Loucy (cell line): ENCODE data around the gene VSIG8.

Experiments
- H2AFZ ChIP-seq: fragments of 200-600 bp; sonication (generic); 2 replicates; pipeline ENCODE4 v1.6.0; 2016; ENCODE audit warnings: antibody characterized with exemption, mild to moderate bottlenecking, low read length, moderate library complexity
- H3F3A ChIP-seq: fragments of 200-600 bp; 2 replicates; pipeline ENCODE4 v1.6.0; 2016; ENCODE audit warnings: antibody characterized with exemption, low read depth, mild to moderate bottlenecking
- H3K27me3 ChIP-seq: fragments of 200-600 bp; sonication (generic); 2 replicates; pipeline ENCODE4 v1.6.1; 2014; ENCODE audit warnings: low read length, mild to moderate bottlenecking; ENCODE audit not compliant: insufficient read depth, poor library complexity, severe bottlenecking
- H3K36me3 ChIP-seq: fragments of 200-600 bp; sonication (generic); 2 replicates; pipeline ENCODE4 v1.6.1; 2016; ENCODE audit warnings: low read length; ENCODE audit not compliant: insufficient read depth
- H3K4me1 ChIP-seq: fragments of 200-600 bp; sonication (generic); 2 replicates; pipeline ENCODE4 v1.5.1; 2014; ENCODE audit warnings: low read length, mild to moderate bottlenecking; ENCODE audit not compliant: insufficient read depth, poor library complexity, severe bottlenecking
- H3K4me2 ChIP-seq: fragments of 200-600 bp; sonication (generic); 2 replicates; pipeline ENCODE4 v1.6.0; 2014; ENCODE audit warnings: antibody characterized with exemption, low read length, low read depth, mild to moderate bottlenecking; ENCODE audit not compliant: poor library complexity, severe bottlenecking
- H3K4me3 ChIP-seq: fragments of 200-600 bp; sonication (generic); 2 replicates; pipeline ENCODE4 v1.5.1; 2014; ENCODE audit warnings: low read length, mild to moderate bottlenecking, mixed read lengths; ENCODE audit not compliant: poor library complexity, severe bottlenecking
- H3K79me2 ChIP-seq: fragments of 200-600 bp; sonication (generic); 2 replicates; pipeline ENCODE4 v1.6.1; 2014; ENCODE audit warnings: low read length; ENCODE audit not compliant: insufficient read depth
- H3K9ac ChIP-seq: fragments of 200-600 bp; sonication (generic); 2 replicates; pipeline ENCODE4 v1.6.0; 2014; ENCODE audit warnings: mild to moderate bottlenecking, low read depth, low read length, moderate library complexity; ENCODE audit not compliant: poor library complexity, severe bottlenecking
- H3K9me2 ChIP-seq: fragments of 200-600 bp; sonication (generic); replicated peaks from 2 replicates; pipeline ENCODE4 v1.6.1; 2016; ENCODE audit warnings: low read depth, low read length, mixed read lengths
- H3K9me3 ChIP-seq: fragments of 200-600 bp; sonication (generic); 2 replicates; pipeline ENCODE4 v1.6.1; 2014; ENCODE audit warnings: mild to moderate bottlenecking, antibody characterized with exemption, low read length, low read depth; ENCODE audit not compliant: insufficient read depth
- H4K20me1 ChIP-seq: fragments of 200-600 bp; sonication (generic); 2 replicates; pipeline ENCODE4 v1.6.0; 2014; ENCODE audit warnings: antibody characterized with exemption, low read length, mild to moderate bottlenecking; ENCODE audit not compliant: insufficient read depth, poor library complexity, severe bottlenecking
- EZH2phosphoT487 ChIP-seq: fragments of 200-600 bp; IDR thresholded peaks from 2 replicates; pipeline ENCODE4 v1.6.1; 2018; ENCODE audit warnings: antibody characterized with exemption, mild to moderate bottlenecking, moderate library complexity, borderline replicate concordance
- TF ChIP-seq, protein P1 (sequence below): fragments of 200-600 bp; sonication (generic); conservative IDR thresholded peaks from 2 replicates; pipeline ENCODE4 v1.5.1; 2014; ENCODE audit warnings: mild to moderate bottlenecking, antibody characterized with exemption, low read length

VSIG8 gene

DNA sequence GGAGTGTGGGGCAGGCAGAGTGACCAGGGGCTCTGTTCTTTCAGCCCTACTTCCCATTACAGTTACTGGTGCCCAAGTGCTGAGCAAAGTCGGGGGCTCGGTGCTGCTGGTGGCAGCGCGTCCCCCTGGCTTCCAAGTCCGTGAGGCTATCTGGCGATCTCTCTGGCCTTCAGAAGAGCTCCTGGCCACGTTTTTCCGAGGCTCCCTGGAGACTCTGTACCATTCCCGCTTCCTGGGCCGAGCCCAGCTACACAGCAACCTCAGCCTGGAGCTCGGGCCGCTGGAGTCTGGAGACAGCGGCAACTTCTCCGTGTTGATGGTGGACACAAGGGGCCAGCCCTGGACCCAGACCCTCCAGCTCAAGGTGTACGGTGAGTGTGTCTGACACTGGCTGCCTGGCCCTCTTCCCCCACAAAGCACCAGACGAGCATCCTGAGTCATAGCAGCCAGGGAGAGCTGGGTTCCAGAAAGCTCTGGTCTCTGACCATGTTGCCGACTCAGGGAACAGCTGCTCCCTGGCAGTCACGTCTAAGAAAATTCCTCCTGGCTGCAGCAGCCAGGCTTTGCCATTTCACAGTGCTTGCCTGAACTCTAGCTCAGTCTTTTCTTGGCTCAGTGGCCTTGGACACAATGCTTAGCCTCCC is 32.5 kb downstream of the VSIG8 start:
- Histone ChIP-seq H3K9ac (no peak overlapping the region), H3K36me3 (no peaks in the 10 kb centered on the region), H3K4me3 (no peak overlapping the region), H3K4me2 (no peak overlapping the region), H2AFZ (no peak overlapping the region), H3K9me3 (no peaks in the 10 kb centered on the region), H3K4me1 (peaks cover 27% of the 10 kb centered on the region), H4K20me1 (no peaks in the 10 kb centered on the region), H3K79me2 (no peaks in the 10 kb centered on the region), H3K27me3 (no peaks in the 10 kb centered on the region), H3F3A (no peaks in the 10 kb centered on the region), H3K9me2 (no peaks in the 10 kb centered on the region)
- TF ChIP-seq EZH2phosphoT487, result no peak
- TF ChIP-seq, protein P1, sequence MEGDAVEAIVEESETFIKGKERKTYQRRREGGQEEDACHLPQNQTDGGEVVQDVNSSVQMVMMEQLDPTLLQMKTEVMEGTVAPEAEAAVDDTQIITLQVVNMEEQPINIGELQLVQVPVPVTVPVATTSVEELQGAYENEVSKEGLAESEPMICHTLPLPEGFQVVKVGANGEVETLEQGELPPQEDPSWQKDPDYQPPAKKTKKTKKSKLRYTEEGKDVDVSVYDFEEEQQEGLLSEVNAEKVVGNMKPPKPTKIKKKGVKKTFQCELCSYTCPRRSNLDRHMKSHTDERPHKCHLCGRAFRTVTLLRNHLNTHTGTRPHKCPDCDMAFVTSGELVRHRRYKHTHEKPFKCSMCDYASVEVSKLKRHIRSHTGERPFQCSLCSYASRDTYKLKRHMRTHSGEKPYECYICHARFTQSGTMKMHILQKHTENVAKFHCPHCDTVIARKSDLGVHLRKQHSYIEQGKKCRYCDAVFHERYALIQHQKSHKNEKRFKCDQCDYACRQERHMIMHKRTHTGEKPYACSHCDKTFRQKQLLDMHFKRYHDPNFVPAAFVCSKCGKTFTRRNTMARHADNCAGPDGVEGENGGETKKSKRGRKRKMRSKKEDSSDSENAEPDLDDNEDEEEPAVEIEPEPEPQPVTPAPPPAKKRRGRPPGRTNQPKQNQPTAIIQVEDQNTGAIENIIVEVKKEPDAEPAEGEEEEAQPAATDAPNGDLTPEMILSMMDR, result no peak

DNA sequence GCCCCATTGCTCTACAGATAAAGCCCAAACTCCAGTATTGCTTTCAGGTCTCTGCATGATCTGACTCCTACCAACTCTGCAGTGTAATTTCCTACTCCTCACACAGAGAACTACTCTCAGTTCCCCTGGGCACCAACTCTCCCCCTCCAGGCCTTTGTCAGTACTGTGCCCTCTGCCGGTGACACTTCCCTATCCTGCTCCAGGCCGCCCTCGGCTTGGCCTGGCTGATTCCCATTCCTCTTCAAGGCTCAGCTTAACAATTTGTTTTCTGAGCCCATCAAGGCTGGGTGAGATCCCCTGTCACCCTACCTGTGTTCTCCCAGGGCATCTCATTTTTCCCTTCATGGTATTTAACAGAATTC is 33.2 kb downstream of the VSIG8 start:
- Histone ChIP-seq H3K27me3 (no peaks in the 10 kb centered on the region), H3F3A (no peaks in the 10 kb centered on the region), H3K4me3 (no peak overlapping the region), H3K9me2 (no peaks in the 10 kb centered on the region), H3K9ac (no peak overlapping the region), H3K36me3 (no peaks in the 10 kb centered on the region), H3K4me2 (no peak overlapping the region), H3K79me2 (no peaks in the 10 kb centered on the region), H4K20me1 (no peaks in the 10 kb centered on the region), H2AFZ (no peak overlapping the region), H3K4me1 (peaks cover 31% of the 10 kb centered on the region), H3K9me3 (no peaks in the 10 kb centered on the region)
- TF ChIP-seq EZH2phosphoT487, result no peak
- TF ChIP-seq, protein P1, result peak; percentile 38

DNA sequence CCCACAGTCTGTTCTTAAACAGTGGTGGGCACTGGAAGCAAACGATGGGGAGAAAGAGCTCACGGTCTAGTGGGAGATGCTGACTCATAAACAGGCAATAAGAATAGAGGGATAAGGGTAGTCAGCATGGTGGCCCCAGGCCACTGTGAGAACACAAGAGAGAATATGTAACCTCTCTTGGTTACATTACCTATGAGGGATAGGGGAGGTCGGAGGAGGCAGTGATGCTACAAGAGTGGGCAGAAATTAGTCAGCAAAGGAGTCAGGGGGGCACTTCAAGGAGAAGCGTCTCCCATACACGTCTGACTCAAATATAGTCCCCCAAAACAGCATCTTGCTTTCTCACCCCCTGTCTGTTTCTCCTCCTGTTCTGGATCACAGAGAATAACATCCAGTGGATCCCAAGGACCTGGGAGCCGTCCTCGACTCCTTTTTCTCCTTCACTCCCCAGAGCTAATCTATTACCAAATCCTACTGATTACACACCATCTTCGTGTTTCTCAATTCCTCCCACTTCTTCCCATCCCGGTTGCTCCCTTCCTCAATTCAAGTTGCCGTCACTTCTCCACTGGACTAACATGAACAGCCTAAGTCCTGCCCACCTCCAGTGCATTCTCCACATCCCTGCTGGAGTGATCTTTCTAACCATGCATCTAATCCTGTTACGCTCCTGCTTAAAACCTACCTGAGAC is 33.7 kb downstream of the VSIG8 start:
- H3K79me2 ChIP-seq, result no peaks in the 10 kb centered on the region
- H3K36me3 ChIP-seq, result no peaks in the 10 kb centered on the region
- no peaks in the 10 kb centered on the region for H3K9me3 ChIP-seq
- peaks cover 32% of the 10 kb centered on the region for H3K4me1 ChIP-seq
- no peak overlapping the region for H2AFZ ChIP-seq
- H3K9me2 ChIP-seq, result no peaks in the 10 kb centered on the region
- no peak overlapping the region for H3K4me2 ChIP-seq
- H3K9ac ChIP-seq, result no peak overlapping the region
- no peaks in the 10 kb centered on the region for H4K20me1 ChIP-seq
- TF ChIP-seq EZH2phosphoT487, result no peak
- TF ChIP-seq, protein P1, result no peak
- no peaks in the 10 kb centered on the region for H3F3A ChIP-seq
- no peak overlapping the region for H3K4me3 ChIP-seq
- no peaks in the 10 kb centered on the region for H3K27me3 ChIP-seq
